Fibroblast of villous mesenchyme (primary cell): ENCODE data around the gene SLC2A9. TPM values are rescaled to one million over a fixed set of nuclear protein-coding genes. Genes with fewer than 3 reads are reported as not detected.

ENCODE experiments used
- DNase-seq: peaks from one replicate; pipeline ENCODE4 v3.0.0-alpha.2; 2010; ENCODE audit warnings: low read depth
- H3K4me3 ChIP-seq: 2 replicates; pipeline ENCODE4 v1.5.1; 2011; ENCODE audit warnings: low read depth, mild to moderate bottlenecking, low read length
- total RNA-seq: library from RNA; depleted of rRNA; stranded (reverse); fragments of >200 nt; gene quantifications from 2 replicates; pipeline ENCODE4 v1.2.3, GENCODE V29; 2012
- TF ChIP-seq, protein P1 (sequence below): IDR thresholded peaks from 2 replicates; pipeline ENCODE4 v1.5.1; 2012; ENCODE audit warnings: low read depth, mild to moderate bottlenecking, low read length; ENCODE audit not compliant: insufficient read depth

SLC2A9 gene
- total RNA-seq, 1 donor = 0.43 TPM

DNA sequence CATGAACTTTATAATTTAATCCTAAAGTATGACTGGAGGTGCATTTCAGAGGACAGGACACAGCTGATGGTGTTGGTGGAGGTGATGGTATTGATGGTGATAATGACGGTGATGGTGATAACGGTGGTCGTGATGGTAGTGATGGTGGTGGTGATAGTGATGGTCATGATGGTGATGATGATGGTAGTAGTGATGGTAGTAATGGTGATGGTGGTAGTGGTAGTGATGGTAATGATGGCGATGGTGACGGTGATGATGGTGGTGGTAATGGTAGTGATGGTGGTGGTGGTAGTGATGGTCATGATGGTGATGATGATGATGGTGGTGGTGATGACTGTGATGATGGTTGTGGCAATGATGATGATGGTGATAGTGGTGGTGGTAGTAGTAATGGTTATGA is 40.4 kb downstream of the SLC2A9 start:
- no peak for DNase-seq
- no peak overlapping the region for H3K4me3 ChIP-seq
- TF ChIP-seq, protein P1, sequence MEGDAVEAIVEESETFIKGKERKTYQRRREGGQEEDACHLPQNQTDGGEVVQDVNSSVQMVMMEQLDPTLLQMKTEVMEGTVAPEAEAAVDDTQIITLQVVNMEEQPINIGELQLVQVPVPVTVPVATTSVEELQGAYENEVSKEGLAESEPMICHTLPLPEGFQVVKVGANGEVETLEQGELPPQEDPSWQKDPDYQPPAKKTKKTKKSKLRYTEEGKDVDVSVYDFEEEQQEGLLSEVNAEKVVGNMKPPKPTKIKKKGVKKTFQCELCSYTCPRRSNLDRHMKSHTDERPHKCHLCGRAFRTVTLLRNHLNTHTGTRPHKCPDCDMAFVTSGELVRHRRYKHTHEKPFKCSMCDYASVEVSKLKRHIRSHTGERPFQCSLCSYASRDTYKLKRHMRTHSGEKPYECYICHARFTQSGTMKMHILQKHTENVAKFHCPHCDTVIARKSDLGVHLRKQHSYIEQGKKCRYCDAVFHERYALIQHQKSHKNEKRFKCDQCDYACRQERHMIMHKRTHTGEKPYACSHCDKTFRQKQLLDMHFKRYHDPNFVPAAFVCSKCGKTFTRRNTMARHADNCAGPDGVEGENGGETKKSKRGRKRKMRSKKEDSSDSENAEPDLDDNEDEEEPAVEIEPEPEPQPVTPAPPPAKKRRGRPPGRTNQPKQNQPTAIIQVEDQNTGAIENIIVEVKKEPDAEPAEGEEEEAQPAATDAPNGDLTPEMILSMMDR = no peak

DNA sequence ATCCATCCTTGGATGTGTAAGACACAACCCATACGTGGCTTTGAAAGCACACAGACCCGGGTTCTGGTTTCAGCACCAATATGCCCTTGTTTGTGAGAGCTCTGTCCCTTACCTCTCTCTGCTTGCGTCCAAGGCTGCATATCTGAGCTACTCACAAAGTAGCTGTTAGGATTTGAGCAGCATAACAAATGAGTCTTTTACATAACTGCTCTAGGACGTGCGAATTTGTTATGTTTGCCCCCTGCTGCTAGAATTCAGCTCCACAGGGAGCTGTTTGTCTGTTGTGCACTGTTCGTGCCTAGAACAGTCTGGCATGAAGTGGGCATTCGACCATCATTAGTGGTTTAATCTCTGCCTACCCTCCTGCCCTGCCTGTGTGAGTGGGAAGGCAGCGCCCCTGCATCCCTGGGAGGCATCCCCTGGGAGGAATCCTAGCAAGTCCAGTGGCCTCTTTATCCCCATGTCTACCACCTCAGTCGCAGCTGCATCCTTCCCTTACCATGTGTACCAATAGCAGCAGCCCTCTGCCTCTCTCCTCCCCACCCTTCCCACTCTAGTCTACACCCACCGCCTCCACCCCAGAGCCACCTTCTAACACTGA is 42.1 kb downstream of the SLC2A9 start:
- TF ChIP-seq, protein P1 = no peak
- H3K4me3 ChIP-seq = no peak overlapping the region
- DNase-seq = no peak

DNA sequence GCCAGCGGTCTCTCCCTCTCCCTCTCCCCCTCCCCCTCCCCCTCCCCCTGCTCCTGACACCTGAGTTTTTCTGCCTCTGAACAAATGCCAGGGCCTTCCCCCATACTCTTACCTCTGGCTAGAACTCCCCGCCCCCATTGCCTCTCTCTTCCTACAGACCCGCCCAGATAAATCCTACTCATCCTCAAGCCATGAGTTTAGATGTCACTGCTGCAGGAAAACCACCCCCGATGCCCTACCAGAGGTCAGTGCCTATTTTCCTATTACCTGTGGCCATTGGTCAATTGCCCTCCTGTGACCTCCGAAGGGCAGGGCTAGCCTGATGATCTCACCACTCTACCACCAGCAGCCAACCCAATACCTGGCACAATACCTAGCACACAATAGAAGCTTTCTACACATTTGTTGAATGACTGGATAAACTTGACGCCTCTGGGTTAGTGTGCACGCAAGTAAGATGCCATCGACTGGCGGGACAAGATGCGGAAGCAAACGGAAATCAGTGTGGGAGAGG is 43.7 kb downstream of the SLC2A9 start:
- TF ChIP-seq, protein P1 = no peak
- no peak for DNase-seq
- no peak overlapping the region for H3K4me3 ChIP-seq

DNA sequence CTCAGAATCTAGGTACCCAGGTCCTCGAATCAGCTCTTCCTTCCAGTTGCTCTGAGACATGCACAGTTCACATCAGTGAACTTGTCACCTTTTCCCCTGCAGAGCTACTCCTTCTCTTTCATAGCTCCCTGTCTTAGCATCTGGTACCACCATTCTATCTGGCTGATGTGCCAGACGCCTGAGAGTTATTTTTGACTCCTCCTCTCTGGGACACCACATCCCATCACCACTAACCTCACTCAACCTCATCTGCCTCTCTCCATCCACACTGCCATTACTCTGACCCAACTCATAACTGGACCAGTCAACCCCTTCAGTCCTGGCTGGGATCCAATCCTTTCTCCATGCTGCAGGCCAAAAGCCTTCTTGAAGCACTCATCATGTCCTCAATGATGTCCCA is 44.5 kb downstream of the SLC2A9 start:
- no peak for DNase-seq
- TF ChIP-seq, protein P1 = no peak
- H3K4me3 ChIP-seq = no peak overlapping the region

DNA sequence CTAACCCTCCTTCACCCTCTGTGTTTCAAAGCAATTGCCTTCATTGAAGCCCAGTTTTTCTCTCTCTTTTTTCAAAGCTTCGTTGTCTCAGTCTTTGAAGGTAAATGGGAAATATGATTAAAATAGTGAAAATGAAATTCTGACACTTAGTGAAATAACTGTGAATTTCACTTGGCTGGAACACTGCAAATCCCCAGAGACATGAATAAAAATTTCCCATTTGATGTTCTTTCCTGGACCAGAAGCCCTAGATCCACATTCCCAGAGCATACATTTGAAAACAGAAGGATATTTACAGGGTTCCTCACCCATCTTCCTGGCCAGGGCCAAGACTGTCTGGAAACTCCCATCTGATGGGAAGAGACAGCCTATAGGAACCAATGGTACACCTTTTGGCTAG is 45.0 kb downstream of the SLC2A9 start:
- TF ChIP-seq, protein P1 = no peak
- DNase-seq = no peak
- no peak overlapping the region for H3K4me3 ChIP-seq

DNA sequence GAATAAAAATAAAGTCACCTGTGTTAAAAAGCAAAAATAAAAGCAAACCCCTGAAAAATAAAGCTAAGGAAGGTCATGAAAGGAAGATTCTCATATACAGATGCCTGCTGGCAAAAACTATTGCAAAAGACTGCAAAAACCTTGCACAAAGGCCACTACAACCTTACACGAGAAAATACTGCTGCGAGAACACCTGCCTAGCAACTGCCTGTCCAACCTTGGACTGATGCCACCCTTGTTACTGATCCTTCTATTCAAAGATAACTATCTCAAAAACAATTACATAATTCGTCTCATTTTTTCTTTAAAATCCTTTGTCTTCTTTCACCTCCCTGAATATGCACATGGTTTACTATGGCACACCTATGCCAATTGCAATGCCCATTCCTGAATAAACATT is 49.6 kb downstream of the SLC2A9 start:
- no peak for DNase-seq
- TF ChIP-seq, protein P1 = no peak
- no peak overlapping the region for H3K4me3 ChIP-seq
